PC-9 (cell line): ENCODE results near the gene EME1.

Experiments
- CTCF ChIP-seq: fragments of 200-600 bp; sonication (generic); conservative IDR thresholded peaks from 2 replicates; pipeline ENCODE4 v1.6.1; 2017; ENCODE audit warnings: mixed run types, antibody characterized with exemption, mild to moderate bottlenecking, moderate library complexity
- EZH2 ChIP-seq: fragments of 200-600 bp; sonication (generic); IDR thresholded peaks from 2 replicates; pipeline ENCODE4 v1.8.0; 2017; ENCODE audit warnings: antibody characterized with exemption, low read depth

- no peak for TF ChIP-seq CTCF
- no peak for TF ChIP-seq EZH2
Measured at GRCh38 chr17:50352693-50353599, 20.1 kb upstream of the EME1 start.
